NCI-H2227 (cell line): ENCODE data around the gene AKT3.

Experiments
- DNase-seq: peaks from one replicate; lab custom pipeline; 2025; ENCODE audit not compliant: unreplicated experiment; lab: John Stamatoyannopoulos, UW

The AKT3 gene

DNA sequence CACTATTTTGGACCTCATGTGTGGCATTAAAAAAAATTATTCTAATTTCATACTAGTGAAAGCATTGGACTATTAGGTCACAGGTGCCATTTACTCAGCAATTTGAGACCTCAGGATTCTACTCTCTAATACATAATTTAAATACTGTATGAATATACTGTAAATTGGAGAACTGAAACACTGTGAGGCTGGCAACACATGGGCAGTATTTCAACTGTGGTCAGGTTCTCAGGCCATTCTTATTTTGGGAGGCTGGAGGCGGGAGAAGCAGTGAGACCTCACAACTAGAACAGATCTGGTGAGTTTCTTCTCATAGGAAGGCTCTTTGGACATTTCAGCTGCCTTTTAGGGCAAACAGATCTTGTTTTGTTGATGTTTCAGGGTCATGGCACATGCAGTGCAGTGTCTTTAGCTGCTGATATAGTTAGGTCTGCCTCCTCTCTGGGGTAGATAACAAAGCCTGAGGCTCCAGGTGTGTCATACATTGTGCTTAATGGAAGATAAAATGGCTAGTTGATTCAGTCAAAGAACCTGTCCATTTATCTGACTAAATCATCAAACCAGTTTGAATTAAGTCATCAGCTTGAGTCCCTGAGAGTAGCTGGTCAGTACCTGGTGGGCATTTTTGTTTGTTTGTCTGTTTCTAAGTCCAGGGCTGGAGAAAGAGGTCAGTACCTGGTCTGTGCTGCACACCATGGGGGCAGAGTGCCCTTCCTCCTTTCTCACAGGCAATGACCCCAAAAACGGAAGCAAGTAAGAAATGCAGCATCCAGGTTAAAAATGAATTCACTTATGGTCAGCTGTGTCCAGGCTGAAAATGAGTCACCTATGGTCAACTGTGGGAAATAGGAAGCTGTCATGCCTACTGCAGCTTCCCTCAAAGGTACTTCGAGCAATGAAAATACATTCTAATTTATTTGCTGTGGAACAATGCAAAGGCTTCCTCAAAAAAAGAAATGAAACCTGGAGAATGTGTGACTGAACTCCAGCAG is 378.0 kb downstream of the AKT3 start:
- no peak for DNase-seq

GRCh38 chr1:243471026-243471685 is 378.9 kb downstream of the AKT3 start:
- peak; percentile 45 for DNase-seq

GRCh38 chr1:243470502-243470901 is 379.5 kb downstream of the AKT3 start:
- peak; percentile 33 for DNase-seq

GRCh38 chr1:243469497-243469896 is 380.5 kb downstream of the AKT3 start:
- DNase-seq: no peak

- no peak for DNase-seq
Observed at GRCh38 chr1:243465738-243466137, 384.3 kb downstream of the AKT3 start.

DNA sequence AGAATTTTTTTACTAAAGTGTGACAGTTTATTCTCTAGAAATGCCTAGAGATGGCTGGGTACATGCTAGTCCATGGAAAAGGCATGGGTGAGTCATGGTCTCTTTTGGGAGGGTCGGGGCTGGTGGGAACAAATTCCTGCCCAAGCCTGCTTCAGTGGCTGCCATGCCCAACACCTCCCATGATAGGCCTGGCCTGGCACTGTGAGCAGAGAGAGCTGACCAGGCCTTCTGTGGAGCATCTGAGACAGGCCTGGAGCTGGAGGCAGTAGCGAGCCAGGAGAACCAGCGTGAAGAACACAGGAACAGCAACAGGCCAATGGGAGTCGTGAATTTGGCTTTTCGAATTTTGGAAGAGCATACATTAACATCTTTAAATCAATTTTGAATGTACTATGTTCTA is 385.0 kb downstream of the AKT3 start:
- no peak for DNase-seq

- DNase-seq: no peak
Observed at GRCh38 chr1:243462929-243463697, 386.9 kb downstream of the AKT3 start.

DNA sequence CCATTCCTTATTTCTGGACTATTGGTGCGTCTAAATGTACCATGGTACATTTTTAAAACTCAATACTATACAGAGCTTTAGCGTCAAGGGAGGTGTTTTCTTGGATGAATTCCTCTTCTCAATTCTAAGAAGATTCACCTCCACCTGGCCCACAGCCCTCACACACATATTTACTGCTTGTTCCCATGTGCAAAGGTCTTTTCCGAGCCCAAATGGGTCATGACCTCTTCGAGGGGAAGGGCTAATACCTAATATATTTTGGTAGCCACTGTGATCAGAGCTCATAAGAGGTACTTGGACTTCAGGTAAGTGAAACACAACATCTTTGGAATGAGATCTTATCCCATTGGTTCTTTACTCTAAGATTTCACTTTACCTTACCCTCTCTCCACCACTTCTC is 388.3 kb downstream of the AKT3 start:
- no peak for DNase-seq

GRCh38 chr1:243459059-243459458 is 391.0 kb downstream of the AKT3 start:
- DNase-seq: no peak

GRCh38 chr1:243457363-243457982 is 392.6 kb downstream of the AKT3 start:
- no peak for DNase-seq

DNA sequence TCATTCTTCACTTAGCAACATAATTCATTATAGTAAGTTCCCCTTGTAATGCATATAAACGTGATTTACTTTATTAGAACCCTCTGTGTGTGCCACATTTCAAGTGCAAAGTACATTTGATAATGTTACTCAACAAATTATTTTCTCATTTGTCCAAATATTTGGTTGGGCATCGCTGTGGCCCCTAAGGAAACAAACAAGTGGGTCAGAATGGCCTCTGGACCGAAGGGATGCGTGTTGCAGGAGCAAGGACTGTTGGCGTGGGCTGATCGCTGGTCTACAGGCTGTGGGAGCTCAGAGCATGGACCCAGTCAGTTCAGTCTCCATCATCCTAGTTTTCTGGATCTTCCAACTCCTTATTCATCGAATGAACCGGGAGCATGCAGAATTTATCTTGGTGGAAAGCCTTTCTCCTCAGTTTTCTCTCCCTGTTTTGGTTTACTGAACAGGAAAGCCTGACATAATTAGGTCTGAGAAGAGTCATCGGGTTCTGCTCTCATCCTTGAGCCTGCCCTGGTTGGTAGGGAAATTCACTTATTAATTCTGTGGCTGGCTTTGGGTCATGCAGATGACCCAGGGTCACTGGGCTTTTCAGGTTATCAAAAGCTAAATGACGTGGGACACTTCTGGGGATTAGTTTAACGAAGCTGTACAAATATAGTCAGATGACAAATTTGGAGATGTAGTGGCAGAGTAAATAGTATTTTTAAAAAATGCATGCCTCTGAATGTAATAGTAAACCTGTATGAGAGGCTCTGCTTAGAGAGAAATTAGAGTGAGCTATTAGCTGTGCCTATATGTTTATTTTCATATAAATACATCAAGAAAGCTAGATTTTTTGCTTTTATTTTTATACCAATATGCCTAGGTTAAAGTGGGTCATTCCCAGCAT is 394.0 kb downstream of the AKT3 start:
- no peak for DNase-seq

DNA sequence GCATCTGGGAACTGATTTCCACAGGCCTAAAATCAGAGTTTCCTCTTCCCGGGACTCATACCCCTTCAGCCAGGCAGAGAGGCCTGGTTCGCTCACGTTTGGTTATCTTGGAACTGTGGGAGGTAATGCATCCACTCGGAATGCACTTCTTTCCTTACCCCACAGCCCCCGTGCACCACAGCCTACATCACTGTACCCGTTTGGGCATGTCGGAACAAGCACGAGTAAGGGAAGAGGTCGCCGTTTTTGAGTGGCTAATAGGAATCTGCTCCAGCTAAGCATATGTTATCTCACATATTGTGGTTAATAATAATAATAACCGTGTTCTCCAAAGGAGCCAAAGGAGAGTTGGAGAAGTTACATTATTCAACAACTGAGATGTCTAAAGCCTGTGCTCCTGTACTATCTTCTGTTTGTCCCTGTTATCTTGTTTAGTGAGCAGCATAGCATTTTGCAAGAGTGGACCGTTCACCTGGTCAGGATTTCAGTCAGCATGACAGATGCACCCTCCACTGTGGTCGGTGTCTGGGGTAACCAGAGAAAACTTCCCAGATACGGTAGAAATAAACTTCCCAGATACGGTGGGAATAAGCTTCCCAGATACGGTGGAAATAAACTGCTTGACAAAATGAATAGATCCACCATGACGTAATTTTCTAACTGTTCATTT is 395.6 kb downstream of the AKT3 start:
- DNase-seq: no peak

- DNase-seq: no peak
Observed at GRCh38 chr1:243452092-243452491, 398.0 kb downstream of the AKT3 start.

DNA sequence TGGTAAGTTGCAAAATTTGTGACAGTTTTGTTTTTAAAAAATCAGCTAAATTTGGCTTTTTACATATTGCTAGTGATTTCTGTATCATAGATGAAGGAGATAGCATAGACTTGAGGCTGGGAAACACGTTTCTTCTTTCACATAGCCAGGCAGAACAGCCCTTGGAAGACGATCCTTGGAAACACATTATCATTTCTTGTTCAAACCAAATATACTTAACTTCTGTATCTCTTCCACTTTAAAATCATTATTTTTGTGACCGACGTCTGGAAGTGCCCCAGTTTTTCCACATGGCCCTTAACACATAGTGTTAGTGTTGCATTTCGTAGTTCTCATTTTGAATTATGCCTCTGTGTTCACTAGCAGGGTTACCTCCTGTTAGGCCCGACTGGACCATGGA is 400.7 kb downstream of the AKT3 start:
- DNase-seq: no peak

- DNase-seq: no peak
Observed at GRCh38 chr1:243447844-243448243, 402.2 kb downstream of the AKT3 start.

DNA sequence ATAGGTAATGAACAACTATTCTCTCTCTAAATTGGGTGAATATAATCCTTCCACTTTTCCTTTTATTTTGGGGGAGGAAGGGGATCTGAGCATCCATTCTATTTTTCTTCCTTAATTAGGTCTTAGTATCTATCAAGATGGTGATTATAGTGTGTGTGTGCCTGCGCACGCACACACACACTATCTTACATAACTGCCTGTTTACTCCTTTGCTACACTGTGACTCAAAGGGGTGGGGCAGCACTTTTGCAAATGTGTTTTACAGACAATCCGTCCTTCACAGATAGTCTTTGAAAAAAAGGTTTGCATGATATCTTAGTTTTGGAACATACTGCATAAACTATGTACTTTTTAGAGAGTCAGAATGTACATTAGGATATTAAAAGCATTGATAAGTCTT is 402.7 kb downstream of the AKT3 start:
- DNase-seq: peak; percentile 23

DNA sequence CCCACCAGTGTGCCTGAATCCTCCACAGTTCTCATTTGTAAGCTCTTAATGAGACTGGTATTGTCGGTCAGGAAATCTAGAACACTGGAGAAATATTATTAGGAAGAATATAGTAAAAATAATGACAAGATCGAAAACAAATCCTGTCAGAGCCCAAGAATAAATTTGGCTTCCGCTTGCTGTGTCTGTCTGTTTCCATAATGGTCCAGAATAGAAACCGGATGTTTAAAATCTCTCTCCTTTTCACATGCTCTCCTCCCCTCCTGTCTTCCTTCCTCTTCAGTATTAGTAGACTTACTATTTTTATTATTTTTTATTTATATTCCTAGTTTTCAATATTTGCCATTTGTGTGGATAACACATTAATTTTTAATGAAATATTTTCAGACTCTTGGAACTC is 406.5 kb downstream of the AKT3 start:
- no peak for DNase-seq

DNA sequence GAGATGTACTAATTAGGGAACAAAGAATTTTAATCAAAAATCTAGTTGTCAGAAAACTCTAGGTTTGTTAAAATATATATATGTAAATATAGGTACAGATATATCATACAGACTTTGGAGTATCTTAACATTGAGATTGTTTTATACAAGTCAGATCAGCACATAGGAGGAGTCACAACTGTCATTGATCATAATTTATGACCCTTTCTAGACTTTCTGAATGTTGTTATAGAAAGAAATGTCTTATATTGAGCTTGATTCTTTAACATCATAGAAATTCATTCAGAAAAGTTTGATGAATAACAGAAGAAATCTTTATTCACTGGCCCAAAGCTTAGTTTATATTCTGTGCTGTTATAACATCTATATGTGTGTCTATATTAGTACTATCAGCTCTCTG is 408.4 kb downstream of the AKT3 start:
- no peak for DNase-seq

- no peak for DNase-seq
Observed at GRCh38 chr1:243440406-243440805, 409.6 kb downstream of the AKT3 start.

GRCh38 chr1:243438815-243439214 is 411.2 kb downstream of the AKT3 start:
- DNase-seq: no peak
